Smooth muscle cell (in vitro differentiated cells): Measurements from ENCODE around the gene CUL9. TPM values are rescaled to one million over a fixed set of nuclear protein-coding genes. Genes with fewer than 3 reads are reported as not detected.

Source experiments
- DNase-seq: peaks from one replicate; lab custom pipeline; 2025; ENCODE audit not compliant: unreplicated experiment; lab: John Stamatoyannopoulos, UW
- H2AFZ ChIP-seq: fragments of 200-600 bp; sonication (generic); 2 replicates; pipeline ENCODE4 v1.6.0; 2016; ENCODE audit warnings: antibody characterized with exemption, low read depth, mild to moderate bottlenecking
- H3F3A ChIP-seq: fragments of 200-600 bp; sonication (generic); 2 replicates; pipeline ENCODE4 v1.6.0; 2017; ENCODE audit warnings: antibody characterized with exemption, low read depth
- H3K27ac ChIP-seq: fragments of 200-600 bp; sonication (generic); 2 replicates; pipeline ENCODE4 v1.5.1; 2016; ENCODE audit warnings: low read depth, mild to moderate bottlenecking
- H3K27me3 ChIP-seq: fragments of 200-600 bp; sonication (generic); 2 replicates; pipeline ENCODE4 v1.6.1; 2016; ENCODE audit warnings: low read depth, mild to moderate bottlenecking
- H3K36me3 ChIP-seq: fragments of 200-600 bp; sonication (generic); 2 replicates; pipeline ENCODE4 v1.5.1; 2016; ENCODE audit warnings: low read depth
- H3K4me1 ChIP-seq: fragments of 200-600 bp; sonication (generic); 2 replicates; pipeline ENCODE4 v1.5.1; 2016; ENCODE audit warnings: low read depth
- H3K4me2 ChIP-seq: fragments of 200-600 bp; sonication (generic); 2 replicates; pipeline ENCODE4 v1.6.0; 2016; ENCODE audit warnings: mild to moderate bottlenecking
- H3K4me3 ChIP-seq: fragments of 200-600 bp; sonication (generic); 2 replicates; pipeline ENCODE4 v1.5.1; 2016; ENCODE audit warnings: mild to moderate bottlenecking
- H3K79me2 ChIP-seq: fragments of 200-600 bp; sonication (generic); 2 replicates; pipeline ENCODE4 v1.6.0; 2016; ENCODE audit warnings: low read depth, mild to moderate bottlenecking
- H3K9ac ChIP-seq: fragments of 200-600 bp; sonication (generic); 2 replicates; pipeline ENCODE4 v1.6.0; 2016; ENCODE audit warnings: low read depth
- H3K9me3 ChIP-seq: fragments of 200-600 bp; sonication (generic); replicated peaks from 2 replicates; pipeline ENCODE4 v1.5.1; 2016; ENCODE audit warnings: low read depth
- H4K20me1 ChIP-seq: fragments of 200-600 bp; sonication (generic); 2 replicates; pipeline ENCODE4 v1.6.0; 2016; ENCODE audit warnings: low read depth
- WGBS: methylation state at CpG from one replicate; pipeline ENCODE4 v1.1.7; 2016; ENCODE audit warnings: low lambda C conversion rate; 5-methylcytosine and 5-hydroxymethylcytosine counted together
- polyA plus RNA-seq: library from polyadenylated mRNA; unstranded; fragments of >200 nt; fragmentation: Nextera tagmentation; extraction: Ambion mirVana; gene quantifications from 2 replicates; pipeline ENCODE4 v1.2.1, GENCODE V29; 2016
- total RNA-seq: library from RNA; depleted of rRNA; stranded (reverse); fragments of >200 nt; gene quantifications from 2 replicates; pipeline ENCODE4 v1.2.3, GENCODE V29; 2014
- TF ChIP-seq, protein P1 (sequence below): fragments of 200-600 bp; sonication (generic); IDR thresholded peaks from 2 replicates; pipeline ENCODE4 v1.5.1; 2017; ENCODE audit warnings: borderline replicate concordance, mild to moderate bottlenecking, antibody characterized with exemption; ENCODE audit not compliant: insufficient read depth, poor library complexity, severe bottlenecking

The CUL9 gene
- total and polyA plus RNA-seq, 2 experiments from 2014 or later = 13.9 to 18.8 TPM

- Histone ChIP-seq H3K4me3 (no peak overlapping the region), H4K20me1 (no peaks in the 10 kb centered on the region), H3K4me2 (peak overlapping the region; percentile 83), H3K27me3 (peaks cover 16% of the 10 kb centered on the region), H3K36me3 (no peaks in the 10 kb centered on the region), H3K9me3 (no peaks in the 10 kb centered on the region), H2AFZ (peak overlapping the region; percentile 66), H3K9ac (no peak overlapping the region), H3K4me1 (peaks cover 10% of the 10 kb centered on the region), H3K79me2 (no peaks in the 10 kb centered on the region), H3F3A (no peaks in the 10 kb centered on the region), H3K27ac (no peak overlapping the region)
- no peak for DNase-seq
- 87% methylated on average over 10 of the region's 10 CpGs for WGBS
- TF ChIP-seq, protein P1, sequence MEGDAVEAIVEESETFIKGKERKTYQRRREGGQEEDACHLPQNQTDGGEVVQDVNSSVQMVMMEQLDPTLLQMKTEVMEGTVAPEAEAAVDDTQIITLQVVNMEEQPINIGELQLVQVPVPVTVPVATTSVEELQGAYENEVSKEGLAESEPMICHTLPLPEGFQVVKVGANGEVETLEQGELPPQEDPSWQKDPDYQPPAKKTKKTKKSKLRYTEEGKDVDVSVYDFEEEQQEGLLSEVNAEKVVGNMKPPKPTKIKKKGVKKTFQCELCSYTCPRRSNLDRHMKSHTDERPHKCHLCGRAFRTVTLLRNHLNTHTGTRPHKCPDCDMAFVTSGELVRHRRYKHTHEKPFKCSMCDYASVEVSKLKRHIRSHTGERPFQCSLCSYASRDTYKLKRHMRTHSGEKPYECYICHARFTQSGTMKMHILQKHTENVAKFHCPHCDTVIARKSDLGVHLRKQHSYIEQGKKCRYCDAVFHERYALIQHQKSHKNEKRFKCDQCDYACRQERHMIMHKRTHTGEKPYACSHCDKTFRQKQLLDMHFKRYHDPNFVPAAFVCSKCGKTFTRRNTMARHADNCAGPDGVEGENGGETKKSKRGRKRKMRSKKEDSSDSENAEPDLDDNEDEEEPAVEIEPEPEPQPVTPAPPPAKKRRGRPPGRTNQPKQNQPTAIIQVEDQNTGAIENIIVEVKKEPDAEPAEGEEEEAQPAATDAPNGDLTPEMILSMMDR = no peak
Measured at GRCh38 chr6:43268782-43269272, 86.8 kb downstream of the CUL9 start.

- TF ChIP-seq, protein P1 = no peak
- H3F3A ChIP-seq = no peaks in the 10 kb centered on the region
- H3K4me1 ChIP-seq = peaks cover 10% of the 10 kb centered on the region
- no peaks in the 10 kb centered on the region for H3K9me3 ChIP-seq
- no peaks in the 10 kb centered on the region for H3K79me2 ChIP-seq
- no peak overlapping the region for H3K27ac ChIP-seq
- peak overlapping the region; percentile 41 for H3K4me3 ChIP-seq
- WGBS = 10% methylated on average over 38 of the region's 44 CpGs
- H4K20me1 ChIP-seq = no peaks in the 10 kb centered on the region
- DNase-seq = no peak
- no peaks in the 10 kb centered on the region for H3K36me3 ChIP-seq
- H3K4me2 ChIP-seq = peak overlapping the region; percentile 83
- no peak overlapping the region for H3K9ac ChIP-seq
- peaks cover 22% of the 10 kb centered on the region for H3K27me3 ChIP-seq
- peak overlapping the region; percentile 55 for H2AFZ ChIP-seq
Measured at GRCh38 chr6:43269273-43270007, 87.4 kb downstream of the CUL9 start.

DNA sequence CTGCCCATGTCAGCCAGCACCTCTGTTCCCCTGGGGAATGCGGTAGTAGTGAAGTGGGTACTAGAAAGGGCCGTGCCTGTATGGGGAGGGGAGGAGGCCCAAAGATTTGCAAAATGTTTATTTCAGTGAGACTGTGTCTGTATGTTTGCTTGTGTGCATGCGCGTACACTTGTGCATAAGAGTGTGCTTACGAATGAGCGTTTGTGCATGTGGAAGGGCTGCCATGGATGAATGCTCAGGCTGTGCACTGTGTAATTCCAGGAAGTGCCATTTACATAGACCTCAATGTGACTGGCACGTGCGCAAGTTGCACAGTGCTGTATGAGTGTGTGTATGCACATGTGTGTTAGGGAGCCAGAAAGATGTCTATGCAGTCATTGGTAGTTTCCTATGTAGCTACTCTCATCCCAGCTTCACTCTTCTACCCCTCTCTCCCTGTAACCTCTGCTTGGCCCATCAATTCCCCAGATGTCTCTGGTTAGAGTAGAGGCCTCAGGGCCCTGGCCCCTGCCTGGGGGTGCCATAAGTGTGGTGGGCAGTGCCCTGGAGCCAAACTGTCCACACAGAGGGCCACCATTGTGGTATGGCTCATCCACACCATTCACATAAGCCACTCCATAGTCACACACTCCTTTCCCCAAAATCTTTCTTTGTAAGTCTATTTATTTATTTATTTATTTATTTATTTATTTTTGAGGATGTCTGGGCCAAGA is 89.3 kb downstream of the CUL9 start:
- Histone ChIP-seq H3K36me3 (no peaks in the 10 kb centered on the region), H3K4me2 (no peak overlapping the region), H3F3A (no peaks in the 10 kb centered on the region), H4K20me1 (no peaks in the 10 kb centered on the region), H3K79me2 (no peaks in the 10 kb centered on the region), H3K9ac (no peak overlapping the region), H3K27ac (no peak overlapping the region), H3K9me3 (no peaks in the 10 kb centered on the region), H3K4me1 (peaks cover 10% of the 10 kb centered on the region), H3K27me3 (peaks cover 36% of the 10 kb centered on the region), H2AFZ (no peak overlapping the region), H3K4me3 (no peak overlapping the region)
- 92% methylated on average over 8 of the region's 8 CpGs for WGBS
- DNase-seq = no peak
- TF ChIP-seq, protein P1 = no peak
